Liver (tissue), 9 donors: ENCODE results near the gene TTLL3. TPM values are rescaled to one million over a fixed set of nuclear protein-coding genes. Genes with fewer than 3 reads are reported as not detected.
A peak's percentile ranks its signal among the peaks of the same experiment; 100 is the strongest.

ENCODE experiments used
- DNase-seq: peaks from one replicate; pipeline ENCODE4 v3.0.0-alpha.2; 2017; ENCODE audit warnings: low spot score
- H3K27ac ChIP-seq, 2 donors: one replicate each; pipeline ENCODE4 v1.7.0; 2013; ENCODE audit warnings: inconsistent platforms in 2 of 2, low read length in 2 of 2, control low read depth in 1 of 2, low read depth in 1 of 2, mild to moderate bottlenecking in 1 of 2
- H3K27me3 ChIP-seq, 4 donors: one replicate each; pipeline versions ENCODE4 v1.6.1 to v1.7.0; 2013; ENCODE audit warnings: low read length in 3 of 4, inconsistent platforms in 1 of 4, mild to moderate bottlenecking in 1 of 4, moderate library complexity in 1 of 4; ENCODE audit not compliant: control insufficient read depth in 4 of 4, insufficient read depth in 4 of 4
- H3K36me3 ChIP-seq, 4 donors: one replicate each; pipeline versions ENCODE4 v1.6.1 to v1.7.0; 2013; ENCODE audit warnings: low read length in 3 of 4, mild to moderate bottlenecking in 3 of 4, low read depth in 1 of 4, moderate library complexity in 1 of 4; ENCODE audit not compliant: control insufficient read depth in 4 of 4, insufficient read depth in 3 of 4
- H3K4me1 ChIP-seq, 4 donors: one replicate each; pipeline versions ENCODE4 v1.6.1 to v1.7.0; 2013; ENCODE audit warnings: low read length in 3 of 4, mild to moderate bottlenecking in 3 of 4, moderate library complexity in 1 of 4; ENCODE audit not compliant: control insufficient read depth in 4 of 4, insufficient read depth in 4 of 4
- H3K4me3 ChIP-seq, 3 donors: one replicate each; pipeline versions ENCODE4 v1.6.1 to v1.7.0; 2013; ENCODE audit warnings: low read length in 3 of 3, control low read depth in 1 of 3, low read depth in 1 of 3, mild to moderate bottlenecking in 1 of 3
- H3K9ac ChIP-seq, 2 donors: one replicate each; pipeline ENCODE4 v1.7.0; 2013; ENCODE audit warnings: low read length in 2 of 2, mild to moderate bottlenecking in 2 of 2, moderate library complexity in 2 of 2, control low read depth in 1 of 2, low read depth in 1 of 2
- H3K9me3 ChIP-seq, 4 donors: one replicate each; pipeline versions ENCODE4 v1.6.1 to v1.7.0; 2013; ENCODE audit warnings: low read length in 3 of 4; ENCODE audit not compliant: control insufficient read depth in 4 of 4
- ATF3 ChIP-seq: IDR thresholded peaks from 2 replicates; pipeline ENCODE4 v1.6.1; 2016; ENCODE audit warnings: antibody characterized with exemption
- EGR1 ChIP-seq, 2 donors: IDR thresholded peaks; 2 replicates each; pipeline ENCODE4 v1.6.1; 2016 to 2018; ENCODE audit warnings: antibody characterized with exemption in 2 of 2, low read depth in 2 of 2
- FOXA1 ChIP-seq: IDR thresholded peaks from 2 replicates; pipeline ENCODE4 v1.6.1; 2016; ENCODE audit warnings: antibody characterized with exemption
- FOXA2 ChIP-seq: IDR thresholded peaks from 2 replicates; pipeline ENCODE4 v1.6.1; 2016; ENCODE audit warnings: antibody characterized with exemption
- GABPA ChIP-seq, 2 donors: IDR thresholded peaks in 1 of 2; conservative IDR thresholded peaks in 1 of 2; 2 replicates each; pipeline ENCODE4 v1.6.1; 2016; ENCODE audit warnings: antibody characterized with exemption in 2 of 2, mild to moderate bottlenecking in 1 of 2, moderate library complexity in 1 of 2
- HNF4A ChIP-seq, 2 donors: conservative IDR thresholded peaks; 2 replicates each; pipeline ENCODE4 v1.6.1; 2016; ENCODE audit warnings: antibody characterized with exemption in 2 of 2, mild to moderate bottlenecking in 2 of 2
- HNF4G ChIP-seq: IDR thresholded peaks from 2 replicates; pipeline ENCODE4 v1.6.1; 2016; ENCODE audit warnings: antibody characterized with exemption
- JUND ChIP-seq, 2 donors: IDR thresholded peaks; 2 replicates each; pipeline ENCODE4 v1.6.1; 2016; ENCODE audit warnings: antibody characterized with exemption in 2 of 2
- MAX ChIP-seq: IDR thresholded peaks from 2 replicates; pipeline ENCODE4 v1.6.1; 2016; ENCODE audit warnings: antibody characterized with exemption
- NR2F2 ChIP-seq: IDR thresholded peaks from 2 replicates; pipeline ENCODE4 v1.6.1; 2016; ENCODE audit warnings: antibody characterized with exemption
- RAD21 ChIP-seq, 2 donors: IDR thresholded peaks; 2 replicates each; pipeline ENCODE4 v1.6.1; 2016; ENCODE audit warnings: antibody characterized with exemption in 2 of 2, mild to moderate bottlenecking in 2 of 2
- REST ChIP-seq: IDR thresholded peaks from 2 replicates; pipeline ENCODE4 v1.6.1; 2016; ENCODE audit warnings: antibody characterized with exemption, mild to moderate bottlenecking
- SP1 ChIP-seq: IDR thresholded peaks from 2 replicates; pipeline ENCODE4 v1.6.1; 2018; ENCODE audit warnings: antibody characterized with exemption, mild to moderate bottlenecking
- TAF1 ChIP-seq: conservative IDR thresholded peaks from 2 replicates; pipeline ENCODE4 v1.6.1; 2016; ENCODE audit warnings: antibody characterized with exemption, mild to moderate bottlenecking
- YY1 ChIP-seq: IDR thresholded peaks from 2 replicates; pipeline ENCODE4 v1.6.1; 2016; ENCODE audit warnings: antibody characterized with exemption, mild to moderate bottlenecking
- ZBTB33 ChIP-seq: IDR thresholded peaks from 2 replicates; pipeline ENCODE4 v1.6.1; 2016; ENCODE audit warnings: antibody characterized with exemption
- WGBS: extraction: QIAGEN DNeasy Blood & Tissue Kit; methylation state at CpG from one replicate; pipeline ENCODE4 v1.1.7; 2013; 5-methylcytosine and 5-hydroxymethylcytosine counted together
- polyA plus RNA-seq, 2 donors: library from polyadenylated mRNA; stranded (reverse) in 1 of 2; unstranded in 1 of 2; fragments of 200-250 nt in 1 of 2; fragments of >200 nt in 1 of 2; fragmentation: Nextera tagmentation in 1 of 2; extraction: Ambion mirVana in 1 of 2; gene quantifications; one replicate each; pipeline versions ENCODE4 v1.2.1 to v1.2.3, GENCODE V29; 2013 to 2015
- total RNA-seq, 2 donors: library from RNA; depleted of rRNA; stranded (reverse); fragments of >200 nt; gene quantifications; one replicate each; pipeline ENCODE4 v1.2.3, GENCODE V29; 2014
- donor health status: healthy.
- donor health status: healthy.
- donor health status: healthy.
- donor health status: healthy.
- donor health status: healthy.

TTLL3 gene
- total and polyA plus RNA-seq, 4 donors = 2.8 to 19.6 (median 6.5) TPM

GRCh38 chr3:9826815-9827573, 16.9 kb downstream of the TTLL3 start:
- H3K9ac ChIP-seq = no peak overlapping the region
- no peak for TF ChIP-seq GABPA (IDR thresholded peaks at IDR 0.05 in 1 of 2, conservative IDR thresholded peaks at IDR 0.05 in 1 of 2)
- peak; percentile 41 to 67 for TF ChIP-seq RAD21 (IDR thresholded peaks at IDR 0.05)
- no peaks in the 10 kb centered on the region for H3K4me1 ChIP-seq
- H3K27me3 ChIP-seq = no peaks in the 10 kb centered on the region
- no peaks in the 10 kb centered on the region for H3K9me3 ChIP-seq
- DNase-seq = no peak
- WGBS = 89% methylated on average over 20 of the region's 20 CpGs
- H3K36me3 ChIP-seq = no peaks in the 10 kb centered on the region
- H3K27ac ChIP-seq = no peak overlapping the region
- H3K4me3 ChIP-seq = no peak overlapping the region

GRCh38 chr3:9828801-9829755, 19.0 kb downstream of the TTLL3 start:
- 97% methylated on average over 17 of the region's 17 CpGs for WGBS
- Histone ChIP-seq H3K9me3 (no peaks in the 10 kb centered on the region), H3K36me3 (peaks cover 0 to 3% (median 1%) of the 10 kb centered on the region in 4 donors), H3K4me1 (no peaks in the 10 kb centered on the region), H3K27me3 (no peaks in the 10 kb centered on the region), H3K4me3 (no peak overlapping the region), H3K9ac (no peak overlapping the region), H3K27ac (no peak overlapping the region)
- DNase-seq = no peak
- no peak for TF ChIP-seq YY1

- no peak overlapping the region for H3K9ac ChIP-seq
- TF ChIP-seq SP1 = no peak
- TF ChIP-seq YY1 = no peak
- TF ChIP-seq FOXA1 = no peak
- no peak for TF ChIP-seq RAD21 (IDR thresholded peaks at IDR 0.05)
- H3K4me3 ChIP-seq = no peak overlapping the region
- DNase-seq = no peak
- H3K27ac ChIP-seq = no peak overlapping the region
- H3K36me3 ChIP-seq = peaks cover 0 to 18% (median 4%) of the 10 kb centered on the region in 4 donors
- H3K27me3 ChIP-seq = no peaks in the 10 kb centered on the region
- no peaks in the 10 kb centered on the region for H3K4me1 ChIP-seq
- WGBS = 98% methylated on average over 3 of the region's 3 CpGs
- H3K9me3 ChIP-seq = no peaks in the 10 kb centered on the region
These were observed 21.2 kb downstream of the TTLL3 start for GRCh38 chr3:9831253-9831652.

DNA sequence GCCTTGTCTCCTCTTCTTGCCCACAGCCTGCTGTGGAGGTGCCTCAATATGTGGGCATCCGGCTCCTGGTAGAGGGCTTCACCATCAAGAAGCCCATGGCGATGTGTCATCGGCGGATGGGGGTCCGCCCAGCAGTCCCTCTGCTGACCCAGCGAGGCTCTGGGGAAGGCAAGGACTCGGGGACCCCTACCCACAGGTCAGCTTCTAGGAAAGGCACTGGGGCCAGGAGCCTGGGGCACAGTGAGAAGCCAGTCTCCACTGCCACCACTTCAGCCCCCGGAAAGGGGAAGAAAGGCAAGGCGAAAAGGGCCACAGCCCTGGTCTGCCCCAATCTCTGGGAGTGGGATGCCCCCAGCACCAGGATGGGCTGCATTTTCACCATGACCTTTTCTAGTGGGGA, 23.0 kb downstream of the TTLL3 start:
- no peak for TF ChIP-seq REST
- no peak for TF ChIP-seq ZBTB33
- no peak for TF ChIP-seq YY1
- TF ChIP-seq TAF1 = no peak
- no peak for TF ChIP-seq SP1
- no peak for TF ChIP-seq HNF4A (conservative IDR thresholded peaks at IDR 0.05)
- TF ChIP-seq HNF4G = no peak
- no peak for TF ChIP-seq GABPA (IDR thresholded peaks at IDR 0.05 in 1 of 2, conservative IDR thresholded peaks at IDR 0.05 in 1 of 2)
- TF ChIP-seq MAX = no peak
- TF ChIP-seq FOXA1 = no peak
- TF ChIP-seq JUND (IDR thresholded peaks at IDR 0.05) = no peak
- no peak for TF ChIP-seq FOXA2
- TF ChIP-seq NR2F2 = no peak
- TF ChIP-seq RAD21 (IDR thresholded peaks at IDR 0.05) = no peak
- no peak for TF ChIP-seq ATF3
- no peak for TF ChIP-seq EGR1 (IDR thresholded peaks at IDR 0.05; ENCODE audit: low read depth in 2 of 2)
- Histone ChIP-seq H3K27ac (no peak overlapping the region), H3K9me3 (no peaks in the 10 kb centered on the region), H3K36me3 (peaks cover 0 to 22% (median 4%) of the 10 kb centered on the region in 4 donors), H3K27me3 (no peaks in the 10 kb centered on the region), H3K4me1 (no peaks in the 10 kb centered on the region), H3K9ac (no peak overlapping the region), H3K4me3 (no peak overlapping the region)
- 97% methylated on average over 9 of the region's 9 CpGs for WGBS
- no peak for DNase-seq
